Kidney (tissue), 14 donors: ENCODE results near the gene MDN1. TPM values are rescaled to one million over a fixed set of nuclear protein-coding genes. Genes with fewer than 3 reads are reported as not detected.
"Not testable (repeated sequence)": the region's sequence is repeated elsewhere in the genome, so short reads cannot be mapped to it uniquely, and the experiment has no call there.

Experiments used
- DNase-seq, 5 donors: peaks; one replicate each; pipeline ENCODE4 v3.0.0-alpha.2; 2013 to 2020
- FAIRE-seq: peaks from 2 replicates; lab custom pipeline; 2012; peaks lifted over from hg19 to GRCh38; lab: Jason Lieb, UNC
- H3K27ac ChIP-seq, 2 donors: one replicate each; pipeline ENCODE4 v1.7.0; 2013; ENCODE audit warnings: low read depth in 2 of 2, low read length in 2 of 2, inconsistent platforms in 1 of 2
- H3K27me3 ChIP-seq: one replicate; pipeline ENCODE4 v1.7.1; 2013; ENCODE audit warnings: low read length, inconsistent platforms; ENCODE audit not compliant: control insufficient read depth, insufficient read depth
- H3K36me3 ChIP-seq, 3 donors: one replicate each; pipeline versions ENCODE4 v1.7.0 to v1.7.1; 2013; ENCODE audit warnings: low read length in 3 of 3, control low read depth in 1 of 3, inconsistent platforms in 1 of 3; ENCODE audit not compliant: insufficient read depth in 3 of 3, control insufficient read depth in 2 of 3
- H3K4me1 ChIP-seq, 3 donors: one replicate each; pipeline versions ENCODE4 v1.7.0 to v1.7.1; 2013; ENCODE audit warnings: low read length in 3 of 3, inconsistent platforms in 1 of 3, low read depth in 1 of 3; ENCODE audit not compliant: control insufficient read depth in 2 of 3, insufficient read depth in 2 of 3
- H3K4me3 ChIP-seq, 3 donors: one replicate each; pipeline versions ENCODE4 v1.7.0 to v1.8.1; 2013; ENCODE audit warnings: low read length in 3 of 3, control low read depth in 1 of 3, inconsistent platforms in 1 of 3
- H3K9ac ChIP-seq, 3 donors: one replicate each; pipeline versions ENCODE4 v1.7.0 to v1.7.1; 2013; ENCODE audit warnings: low read length in 3 of 3, control low read depth in 1 of 3, inconsistent platforms in 1 of 3
- H3K9me3 ChIP-seq, 3 donors: one replicate each; pipeline versions ENCODE4 v1.7.0 to v1.7.1; 2013; ENCODE audit warnings: low read length in 3 of 3, control low read depth in 1 of 3, inconsistent platforms in 1 of 3; ENCODE audit not compliant: control insufficient read depth in 2 of 3, insufficient read depth in 1 of 3
- intact Hi-C: fragments of 100-400 bp; cut with DNase I; formaldehyde crosslinking; loops from one replicate; pipeline ENCODE4 v1.11.1; 2022
- polyA plus RNA-seq: library from polyadenylated mRNA; stranded (reverse); fragments of 350-450 nt; fragmentation: Illumina TruSeq; extraction: RNeasy Lipid Tissue Mini Kit (QIAGEN cat#74804); gene quantifications from one replicate; pipeline ENCODE4 v1.2.3, GENCODE V29; 2014; ENCODE audit warnings: low read depth, low replicate concordance; ENCODE audit not compliant: insufficient read depth
- total RNA-seq: library from RNA; stranded (reverse); fragmentation: NEBNext Ultra II Directional; extraction: Animal tissue kit (Norgen Biotek cat#: 25700); gene quantifications from one replicate; pipeline ENCODE4 v1.2.1, GENCODE V29; 2021
- TF ChIP-seq, protein P1 (sequence below): IDR thresholded peaks from 3 replicates; pipeline ENCODE4 v1.5.1; 2012; ENCODE audit warnings: mild to moderate bottlenecking, moderate library complexity, borderline replicate concordance; ENCODE audit not compliant: insufficient read depth; ENCODE audit errors: extremely low read depth
- donor health status: control.
- donor health status: control.
- donor health status: control.
- donor health status: control.
- donor health status: control.
- donor health status: DM: yes; HTN: yes; CAD: no.
- donor health status: Normal renal cell carcinoma (clear cell type).

MDN1 gene
- total and polyA plus RNA-seq, 2 donors from 2014 or later: 19.4 to 34.9 TPM

- TF ChIP-seq, protein P1, sequence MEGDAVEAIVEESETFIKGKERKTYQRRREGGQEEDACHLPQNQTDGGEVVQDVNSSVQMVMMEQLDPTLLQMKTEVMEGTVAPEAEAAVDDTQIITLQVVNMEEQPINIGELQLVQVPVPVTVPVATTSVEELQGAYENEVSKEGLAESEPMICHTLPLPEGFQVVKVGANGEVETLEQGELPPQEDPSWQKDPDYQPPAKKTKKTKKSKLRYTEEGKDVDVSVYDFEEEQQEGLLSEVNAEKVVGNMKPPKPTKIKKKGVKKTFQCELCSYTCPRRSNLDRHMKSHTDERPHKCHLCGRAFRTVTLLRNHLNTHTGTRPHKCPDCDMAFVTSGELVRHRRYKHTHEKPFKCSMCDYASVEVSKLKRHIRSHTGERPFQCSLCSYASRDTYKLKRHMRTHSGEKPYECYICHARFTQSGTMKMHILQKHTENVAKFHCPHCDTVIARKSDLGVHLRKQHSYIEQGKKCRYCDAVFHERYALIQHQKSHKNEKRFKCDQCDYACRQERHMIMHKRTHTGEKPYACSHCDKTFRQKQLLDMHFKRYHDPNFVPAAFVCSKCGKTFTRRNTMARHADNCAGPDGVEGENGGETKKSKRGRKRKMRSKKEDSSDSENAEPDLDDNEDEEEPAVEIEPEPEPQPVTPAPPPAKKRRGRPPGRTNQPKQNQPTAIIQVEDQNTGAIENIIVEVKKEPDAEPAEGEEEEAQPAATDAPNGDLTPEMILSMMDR: no peak
- DNase-seq (no peak), FAIRE-seq (no peak)
- H3K9ac ChIP-seq: peak overlapping the region; percentile 37 to 93 (median 86)
- peaks cover 0 to 9% (median 0%) of the 10 kb centered on the region in 3 donors for H3K36me3 ChIP-seq
- intact Hi-C loops: no loop called here
- H3K27me3 ChIP-seq: no peaks in the 10 kb centered on the region
- peak overlapping the region; percentile 84 to 95 (median 92) for H3K4me3 ChIP-seq
- H3K9me3 ChIP-seq: no peaks in the 10 kb centered on the region
- H3K27ac ChIP-seq: peak overlapping the region; percentile 84 to 97
- peaks cover 0 to 15% (median 7%) of the 10 kb centered on the region in 3 donors for H3K4me1 ChIP-seq
Observed at GRCh38 chr6:89637960-89638319, 181.7 kb downstream of the MDN1 start.

DNA sequence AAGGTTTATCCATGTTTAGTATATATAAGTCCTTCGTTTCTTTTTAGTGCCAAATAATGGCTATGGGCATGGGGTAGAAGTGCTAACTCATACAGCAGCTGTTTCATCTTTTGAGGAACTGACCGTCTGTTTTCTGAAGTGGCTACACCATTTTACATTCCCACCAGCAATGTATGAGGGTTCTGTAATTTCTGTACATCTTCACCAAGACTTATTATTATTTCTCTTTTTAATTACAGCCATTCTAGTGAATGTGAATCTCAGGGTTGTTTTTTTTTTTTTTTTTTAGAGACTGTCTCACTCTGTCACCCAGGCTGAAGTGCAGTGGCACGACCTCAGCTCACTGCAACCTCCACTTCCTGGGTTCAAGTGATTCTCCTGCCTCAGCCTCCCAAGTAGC, 183.2 kb downstream of the MDN1 start:
- H3K4me3 ChIP-seq, H3K9ac ChIP-seq, intact Hi-C loops, H3K27ac ChIP-seq, DNase-seq, H3K27me3 ChIP-seq, H3K9me3 ChIP-seq, H3K36me3 ChIP-seq, FAIRE-seq: not testable (repeated sequence)
- H3K4me1 ChIP-seq: peaks cover 0 to 15% (median 7%) of the 10 kb centered on the region in 3 donors

GRCh38 chr6:89630488-89630887, 189.1 kb downstream of the MDN1 start:
- Histone ChIP-seq H3K27ac (no peak overlapping the region), H3K9me3 (no peaks in the 10 kb centered on the region), H3K27me3 (no peaks in the 10 kb centered on the region), H3K36me3 (peaks cover 0 to 10% (median 0%) of the 10 kb centered on the region in 3 donors), H3K4me1 (no peaks in the 10 kb centered on the region), H3K4me3 (no peak overlapping the region), H3K9ac (no peak overlapping the region)
- intact Hi-C loops: no loop called here
- FAIRE-seq: no peak
- no peak for DNase-seq
- TF ChIP-seq, protein P1: no peak

DNA sequence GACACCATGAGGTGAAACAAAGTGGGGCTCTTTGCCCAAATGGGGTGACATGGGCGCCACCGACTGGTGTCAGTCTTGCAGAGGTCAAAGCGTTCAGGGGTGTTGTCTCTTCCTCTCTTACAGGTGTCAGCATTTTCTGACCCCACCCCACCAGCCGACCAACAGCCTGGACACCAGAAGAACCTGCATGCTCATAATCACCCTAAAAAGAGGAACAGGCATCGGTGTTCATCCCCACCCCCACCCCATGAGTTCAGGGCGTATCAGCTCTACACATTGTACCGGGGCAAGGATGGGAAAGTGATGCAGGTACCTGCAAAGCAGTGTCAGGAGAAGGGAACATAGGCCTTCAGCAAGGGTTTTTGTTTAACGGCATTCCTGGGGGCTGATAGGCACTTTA, 195.8 kb downstream of the MDN1 start:
- DNase-seq (no peak), FAIRE-seq (no peak)
- TF ChIP-seq, protein P1: no peak

More for the DNA sequence above, 195.8 kb downstream of the MDN1 start:
- Histone ChIP-seq H3K9ac (no peak overlapping the region), H3K9me3 (no peaks in the 10 kb centered on the region), H3K27ac (no peak overlapping the region), H3K36me3 (peaks cover 0 to 19% (median 7%) of the 10 kb centered on the region in 3 donors), H3K4me3 (no peak overlapping the region), H3K27me3 (no peaks in the 10 kb centered on the region), H3K4me1 (no peaks in the 10 kb centered on the region)
- intact Hi-C loops: no loop called here
